GM21529 (cell line): Measurements from ENCODE around the gene DUSP9.
"Not testable (repeated sequence)": the region's sequence is repeated elsewhere in the genome, so short reads cannot be mapped to it uniquely, and the experiment has no call there.

Experiments
- ATAC-seq: cut with Tn5 transposase; IDR thresholded peaks from one replicate; pipeline ENCODE4 v1.9.1; 2021; ENCODE audit not compliant: unreplicated experiment

The DUSP9 gene

DNA sequence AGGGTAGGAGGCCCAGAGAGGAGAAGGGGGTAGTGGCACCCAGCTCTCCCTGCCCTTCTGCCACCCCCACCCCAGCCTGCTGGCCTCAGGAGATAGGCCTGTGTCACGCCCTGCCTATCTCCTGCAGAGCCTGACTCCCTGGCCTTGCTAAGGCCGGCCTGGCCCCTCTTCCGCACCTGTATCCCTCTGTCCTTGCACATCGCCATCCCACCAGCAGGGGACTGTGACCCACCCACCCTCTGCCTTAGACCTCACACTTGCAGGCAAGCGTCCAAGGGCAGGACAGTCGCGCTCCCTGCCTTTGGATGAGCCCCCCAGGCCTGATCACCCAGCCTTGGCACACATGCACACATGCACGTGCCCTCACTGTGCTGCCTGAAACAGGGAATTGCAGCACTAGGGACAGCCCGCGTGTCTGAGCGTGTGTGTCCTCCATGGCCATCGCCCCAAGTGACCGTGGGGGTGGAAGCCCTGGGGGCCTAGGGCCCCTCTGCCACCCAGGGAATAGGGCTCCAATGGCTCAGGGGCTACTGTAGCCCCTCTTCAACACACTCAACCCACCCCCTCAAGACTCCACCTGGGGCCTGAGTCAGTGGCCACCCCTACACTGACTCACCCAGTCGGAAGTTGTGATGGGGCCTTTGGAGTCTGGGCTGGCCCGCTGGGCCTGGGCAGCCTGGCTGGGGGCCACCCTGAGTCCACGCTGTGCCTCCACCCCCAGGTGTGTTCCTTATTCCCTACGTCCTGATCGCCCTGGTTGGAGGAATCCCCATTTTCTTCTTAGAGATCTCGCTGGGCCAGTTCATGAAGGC lies 42.9 kb downstream of the DUSP9 start:
- ATAC-seq = no peak

DNA sequence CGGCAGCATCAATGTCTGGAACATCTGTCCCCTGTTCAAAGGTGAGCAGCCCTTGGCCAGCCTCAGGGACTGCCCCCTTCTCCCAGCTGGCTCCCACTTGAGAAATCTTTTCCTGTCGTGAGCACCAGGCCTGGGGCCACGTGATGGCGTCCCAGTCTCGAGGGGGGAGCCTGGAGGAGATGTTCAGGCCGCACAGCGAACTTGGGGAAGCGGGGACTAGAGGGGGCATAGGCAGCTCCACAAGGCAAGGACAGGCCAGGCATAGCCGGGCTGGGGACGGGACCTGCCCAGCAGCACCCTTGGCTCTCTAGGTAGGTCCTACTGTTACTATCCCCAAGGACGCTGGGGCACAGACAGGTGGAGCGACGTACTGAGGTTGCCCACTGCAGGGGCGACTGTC lies 43.5 kb downstream of the DUSP9 start:
- no peak for ATAC-seq

DNA sequence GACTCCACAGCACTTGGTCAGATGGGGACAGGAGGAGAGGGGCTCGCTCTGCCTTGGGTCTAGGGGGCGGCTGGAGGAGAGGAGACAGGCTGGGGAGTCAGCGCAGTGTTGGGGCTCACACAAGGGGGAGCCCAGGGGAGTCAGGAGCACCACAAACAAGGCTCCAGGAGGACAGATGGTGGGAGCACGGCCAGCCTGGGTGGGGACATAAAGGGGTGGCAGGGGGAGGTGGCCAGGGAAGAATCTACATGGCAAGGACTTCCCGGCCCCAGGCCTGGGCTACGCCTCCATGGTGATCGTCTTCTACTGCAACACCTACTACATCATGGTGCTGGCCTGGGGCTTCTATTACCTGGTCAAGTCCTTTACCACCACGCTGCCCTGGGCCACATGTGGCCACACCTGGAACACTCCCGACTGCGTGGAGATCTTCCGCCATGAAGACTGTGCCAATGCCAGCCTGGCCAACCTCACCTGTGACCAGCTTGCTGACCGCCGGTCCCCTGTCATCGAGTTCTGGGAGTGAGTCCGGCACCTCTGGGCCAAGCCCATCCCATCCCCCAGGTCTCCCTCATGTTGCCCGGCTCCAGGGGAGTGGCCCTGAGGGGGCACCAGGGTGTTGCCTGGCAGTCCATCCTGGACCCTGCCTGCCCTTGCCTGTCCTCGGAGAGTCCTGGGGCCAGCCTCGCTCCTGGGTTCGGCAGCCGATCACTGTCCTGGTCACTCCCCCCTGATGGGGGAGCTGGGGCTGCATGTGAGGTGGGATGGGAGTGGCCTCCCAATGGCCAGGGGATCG lies 44.2 kb downstream of the DUSP9 start:
- ATAC-seq = not testable (repeated sequence)

DNA sequence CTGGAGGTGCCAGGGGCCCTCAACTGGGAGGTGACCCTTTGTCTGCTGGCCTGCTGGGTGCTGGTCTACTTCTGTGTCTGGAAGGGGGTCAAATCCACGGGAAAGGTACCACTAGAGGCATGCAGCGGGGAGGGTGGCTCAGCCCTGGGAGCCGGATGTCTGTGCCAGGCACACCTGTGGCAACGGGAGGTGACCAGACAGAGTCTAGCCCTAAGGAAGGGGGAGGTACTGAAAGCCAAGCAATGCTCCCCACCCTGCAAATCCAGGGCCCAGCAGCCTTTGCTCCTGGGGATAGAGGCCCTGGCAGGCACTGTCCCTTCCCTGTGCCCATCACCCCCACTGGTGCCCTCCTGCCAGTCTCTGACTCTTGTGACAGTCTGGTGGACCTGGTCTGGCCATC lies 45.0 kb downstream of the DUSP9 start:
- no peak for ATAC-seq

DNA sequence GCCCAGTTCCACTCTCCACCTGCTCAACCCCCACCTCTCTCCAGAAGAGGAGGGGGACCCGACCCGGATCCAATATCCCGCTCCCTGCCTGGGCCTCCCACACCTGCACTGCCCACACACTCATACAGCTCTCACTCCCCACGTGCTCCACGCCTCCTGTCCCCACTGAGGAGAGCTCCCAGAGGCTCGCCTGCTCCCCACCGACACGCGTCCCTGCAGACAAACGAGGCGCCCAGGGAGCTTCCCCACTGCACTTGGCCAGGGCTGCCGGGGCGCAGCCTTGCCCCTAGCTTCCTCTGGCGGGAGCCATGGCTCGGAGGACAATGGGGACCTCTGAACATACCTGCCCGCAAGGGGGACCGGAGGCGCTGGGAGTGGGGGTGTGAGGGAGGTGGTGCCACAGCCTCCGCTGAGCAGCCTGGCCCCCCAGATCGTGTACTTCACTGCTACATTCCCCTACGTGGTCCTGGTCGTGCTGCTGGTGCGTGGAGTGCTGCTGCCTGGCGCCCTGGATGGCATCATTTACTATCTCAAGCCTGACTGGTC lies 45.7 kb downstream of the DUSP9 start:
- no peak for ATAC-seq

DNA sequence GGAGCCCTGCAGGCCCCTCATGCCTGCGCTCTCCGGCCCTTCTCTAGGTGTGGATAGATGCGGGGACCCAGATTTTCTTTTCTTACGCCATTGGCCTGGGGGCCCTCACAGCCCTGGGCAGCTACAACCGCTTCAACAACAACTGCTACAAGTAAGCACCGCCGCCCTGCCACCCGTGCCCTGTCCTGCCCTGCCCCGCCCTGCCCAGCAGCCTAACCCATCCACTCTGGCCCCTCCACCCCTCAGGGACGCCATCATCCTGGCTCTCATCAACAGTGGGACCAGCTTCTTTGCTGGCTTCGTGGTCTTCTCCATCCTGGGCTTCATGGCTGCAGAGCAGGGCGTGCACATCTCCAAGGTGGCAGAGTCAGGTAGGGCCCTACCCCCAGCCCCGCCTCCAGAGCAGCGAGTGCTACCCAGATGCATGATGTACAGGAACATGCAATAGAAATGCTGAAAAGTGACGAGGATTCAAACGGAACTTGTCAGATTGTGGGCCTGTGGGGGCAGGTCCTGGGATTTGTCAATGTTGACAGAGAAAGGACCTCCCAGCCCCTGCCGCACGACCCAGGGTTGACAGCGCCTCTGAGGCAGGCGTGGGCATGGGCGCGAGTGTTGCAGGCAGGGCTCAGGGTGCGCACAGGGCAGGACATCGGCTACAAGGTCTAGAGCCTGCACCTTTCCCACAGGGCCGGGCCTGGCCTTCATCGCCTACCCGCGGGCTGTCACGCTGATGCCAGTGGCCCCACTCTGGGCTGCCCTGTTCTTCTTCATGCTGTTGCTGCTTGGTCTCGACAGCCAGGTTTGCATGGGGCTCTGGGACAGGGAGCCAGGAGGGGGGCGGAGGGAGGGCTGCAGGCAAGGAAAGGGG lies 46.4 kb downstream of the DUSP9 start:
- no peak for ATAC-seq

DNA sequence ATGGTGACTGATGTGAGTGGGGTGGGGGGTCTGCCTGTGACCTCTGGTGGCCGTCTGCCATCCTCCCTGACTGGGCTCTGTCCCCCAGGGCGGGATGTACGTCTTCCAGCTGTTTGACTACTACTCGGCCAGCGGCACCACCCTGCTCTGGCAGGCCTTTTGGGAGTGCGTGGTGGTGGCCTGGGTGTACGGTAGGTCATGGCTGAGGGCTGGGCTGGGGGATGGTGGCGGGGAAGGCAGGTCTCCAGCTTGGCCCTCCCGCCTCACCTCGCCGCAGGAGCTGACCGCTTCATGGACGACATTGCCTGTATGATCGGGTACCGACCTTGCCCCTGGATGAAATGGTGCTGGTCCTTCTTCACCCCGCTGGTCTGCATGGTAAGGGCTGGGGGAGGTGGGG lies 47.3 kb downstream of the DUSP9 start:
- ATAC-seq = not testable (repeated sequence)

DNA sequence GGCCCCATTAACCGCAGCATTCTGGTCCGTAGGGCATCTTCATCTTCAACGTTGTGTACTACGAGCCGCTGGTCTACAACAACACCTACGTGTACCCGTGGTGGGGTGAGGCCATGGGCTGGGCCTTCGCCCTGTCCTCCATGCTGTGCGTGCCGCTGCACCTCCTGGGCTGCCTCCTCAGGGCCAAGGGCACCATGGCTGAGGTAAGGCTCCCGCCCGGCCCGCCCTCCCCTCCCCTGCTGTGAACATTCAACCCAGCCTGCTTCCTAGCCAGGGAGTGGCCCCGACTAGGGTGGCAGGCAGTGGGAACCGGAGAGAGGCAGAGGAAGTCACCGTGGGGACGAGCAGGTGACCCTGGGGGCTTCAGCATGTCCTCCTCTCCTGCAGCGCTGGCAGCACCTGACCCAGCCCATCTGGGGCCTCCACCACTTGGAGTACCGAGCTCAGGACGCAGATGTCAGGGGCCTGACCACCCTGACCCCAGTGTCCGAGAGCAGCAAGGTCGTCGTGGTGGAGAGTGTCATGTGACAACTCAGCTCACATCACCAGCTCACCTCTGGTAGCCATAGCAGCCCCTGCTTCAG lies 47.8 kb downstream of the DUSP9 start:
- ATAC-seq = no peak

DNA sequence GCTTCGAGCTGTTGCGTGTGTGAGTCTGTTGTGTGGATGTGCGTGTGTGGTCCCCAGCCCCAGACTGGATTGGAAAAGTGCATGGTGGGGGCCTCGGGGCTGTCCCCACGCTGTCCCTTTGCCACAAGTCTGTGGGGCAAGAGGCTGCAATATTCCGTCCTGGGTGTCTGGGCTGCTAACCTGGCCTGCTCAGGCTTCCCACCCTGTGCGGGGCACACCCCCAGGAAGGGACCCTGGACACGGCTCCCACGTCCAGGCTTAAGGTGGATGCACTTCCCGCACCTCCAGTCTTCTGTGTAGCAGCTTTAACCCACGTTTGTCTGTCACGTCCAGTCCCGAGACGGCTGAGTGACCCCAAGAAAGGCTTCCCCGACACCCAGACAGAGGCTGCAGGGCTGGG lies 49.1 kb downstream of the DUSP9 start:
- ATAC-seq = no peak

DNA sequence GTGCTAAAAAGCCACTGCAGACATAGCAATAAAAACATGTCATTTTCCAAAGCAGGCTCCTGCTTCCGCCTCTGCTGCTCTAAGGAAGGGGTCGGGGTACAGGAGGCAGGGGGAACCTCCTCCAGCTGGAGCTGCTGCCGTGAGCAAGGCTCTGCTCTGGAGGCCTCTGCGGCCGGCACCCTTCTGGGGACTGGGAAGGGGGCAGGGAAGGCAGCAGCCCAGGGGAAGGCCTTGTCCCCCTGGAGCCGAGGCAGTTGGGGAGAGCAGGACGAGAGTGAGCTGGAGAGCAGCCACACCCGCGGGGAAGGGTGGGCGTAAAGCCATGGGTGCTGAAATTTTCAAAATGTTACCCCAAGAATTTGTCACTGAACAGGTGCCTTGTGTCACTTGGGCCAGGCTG lies 49.5 kb downstream of the DUSP9 start:
- not testable (repeated sequence) for ATAC-seq

DNA sequence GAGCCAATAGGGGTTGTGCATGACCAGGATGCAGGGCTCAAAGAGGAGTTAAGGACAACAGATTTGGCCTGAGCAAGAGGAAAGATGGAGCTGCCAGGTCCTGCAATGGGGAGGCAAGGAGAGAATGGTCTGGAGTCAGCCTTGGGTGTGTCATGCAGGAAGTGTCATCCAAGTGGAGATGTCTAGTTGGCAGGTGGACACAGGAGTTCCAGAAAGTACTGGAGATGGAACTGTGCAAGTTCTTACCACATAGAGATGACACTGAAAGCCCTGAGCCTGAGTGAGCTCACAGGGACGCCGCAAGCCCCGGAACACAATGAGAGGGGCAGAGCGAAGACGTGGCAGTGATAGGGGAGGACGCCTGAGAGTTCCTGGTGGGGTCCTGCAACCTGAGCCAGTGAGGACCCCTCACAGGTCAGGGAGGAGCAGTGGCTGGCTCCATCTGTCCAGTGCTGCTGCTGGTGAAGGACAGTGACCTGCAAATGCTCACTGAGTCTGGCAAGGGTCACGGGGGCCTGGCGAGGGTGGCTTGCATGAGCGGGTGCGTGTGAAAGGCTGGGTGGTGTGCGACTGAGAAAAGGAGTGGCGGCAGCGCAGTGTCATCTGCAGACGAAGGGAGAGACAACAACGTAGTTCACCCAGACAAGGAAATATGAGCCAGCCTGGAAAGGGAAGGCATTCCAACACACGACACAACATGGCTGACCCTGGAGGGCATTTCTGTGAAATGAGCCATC lies 50.2 kb downstream of the DUSP9 start:
- not testable (repeated sequence) for ATAC-seq

DNA sequence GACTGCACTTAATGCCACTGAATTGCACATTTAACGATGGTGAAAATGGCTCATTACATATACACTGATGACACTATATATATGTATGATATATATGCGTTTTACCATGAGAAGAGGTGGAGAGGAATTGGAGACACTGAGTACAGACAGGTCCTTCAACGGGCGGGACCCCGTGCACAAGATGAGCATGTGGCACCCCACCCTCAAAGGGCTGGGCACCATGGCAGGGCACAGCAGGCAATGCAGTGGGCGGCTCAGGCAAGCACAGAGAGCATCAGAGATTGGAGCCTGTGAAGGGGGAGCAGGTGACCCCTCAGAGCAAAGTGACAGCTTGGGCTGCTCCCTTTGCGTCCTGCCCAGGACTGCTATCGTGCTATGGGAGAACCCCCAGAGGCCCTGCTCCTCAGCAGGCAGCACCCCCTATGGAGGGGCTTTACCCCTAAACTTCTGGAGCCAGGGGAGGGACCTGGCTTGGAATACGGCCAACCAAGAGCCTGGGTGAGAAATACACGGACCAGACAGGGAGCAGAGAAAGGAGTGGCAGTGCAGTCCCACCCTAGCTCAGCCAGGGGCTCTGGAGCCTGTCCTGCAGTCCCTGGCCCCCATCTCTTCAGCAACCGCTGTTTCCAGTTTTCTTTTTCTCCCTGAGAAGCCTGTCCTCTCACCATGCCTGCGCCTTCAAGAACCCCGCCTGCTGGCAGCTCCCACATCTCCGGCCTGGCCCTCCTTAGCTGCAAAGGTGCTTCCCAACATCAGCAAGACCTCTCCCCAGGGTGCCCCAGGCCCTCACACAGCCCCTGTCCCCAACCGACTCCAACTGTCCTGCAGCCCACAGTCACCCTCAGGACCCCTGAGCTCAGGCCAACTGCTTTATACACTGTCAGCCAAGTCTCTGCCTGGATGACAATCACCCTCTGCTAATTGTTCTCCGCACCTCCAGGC lies 51.2 kb downstream of the DUSP9 start:
- no peak for ATAC-seq

DNA sequence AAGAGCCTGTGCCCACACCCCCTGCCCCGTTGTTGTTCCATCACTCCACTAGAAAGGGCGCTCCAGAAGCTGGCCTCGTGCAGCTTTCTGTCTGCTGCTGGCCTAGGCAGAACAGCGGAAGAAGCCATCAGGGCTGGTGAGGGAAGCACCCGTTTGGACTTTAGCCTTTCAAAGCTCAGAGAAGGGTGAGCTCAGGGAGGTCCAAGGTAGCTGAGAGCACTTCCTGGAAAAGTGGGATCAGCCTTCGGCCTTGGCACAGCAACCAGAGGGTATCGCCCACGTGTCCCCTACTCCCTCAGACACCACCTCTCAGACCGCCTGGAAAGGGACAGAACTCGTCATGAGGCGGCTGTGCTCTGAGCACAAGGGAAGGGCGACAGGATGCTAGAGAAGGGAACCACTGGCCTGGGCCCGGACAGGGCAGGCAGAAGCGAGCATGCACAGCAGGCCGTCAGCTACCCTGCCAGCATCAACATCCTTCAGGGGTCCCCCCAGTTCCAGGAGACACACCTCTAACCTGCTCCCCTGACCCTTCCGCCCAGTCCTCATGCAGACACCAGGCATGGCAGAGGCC lies 52.3 kb downstream of the DUSP9 start:
- ATAC-seq = not testable (repeated sequence)

DNA sequence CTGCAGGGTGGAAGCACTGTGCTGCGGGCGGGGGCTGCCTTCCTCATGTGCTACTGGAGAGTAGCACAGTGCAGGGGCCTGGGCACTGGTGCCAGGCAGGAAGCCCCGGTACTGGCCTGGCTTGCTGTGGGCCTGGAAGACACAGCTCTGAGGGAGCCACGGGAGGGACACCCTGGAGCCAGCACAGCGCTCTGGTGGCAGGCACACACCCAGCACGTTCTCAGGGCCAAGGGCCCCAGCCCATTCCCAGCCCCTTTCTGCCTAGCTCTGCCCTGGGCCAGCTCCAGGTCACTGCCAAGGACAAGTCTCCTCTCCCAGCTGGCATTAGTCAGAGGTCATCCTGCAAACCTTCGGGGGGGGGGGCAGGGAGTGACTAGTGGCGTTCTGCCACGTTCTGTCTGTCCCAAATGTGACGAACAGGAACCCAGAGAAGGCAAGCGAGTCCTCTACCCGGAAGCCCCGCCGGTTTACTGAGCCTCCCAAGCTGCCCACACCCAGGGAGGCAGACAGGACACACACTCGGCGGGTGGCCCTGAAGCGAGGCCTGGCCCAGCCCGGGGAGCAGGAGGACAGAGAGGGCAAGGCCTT lies 52.9 kb downstream of the DUSP9 start:
- not testable (repeated sequence) for ATAC-seq

DNA sequence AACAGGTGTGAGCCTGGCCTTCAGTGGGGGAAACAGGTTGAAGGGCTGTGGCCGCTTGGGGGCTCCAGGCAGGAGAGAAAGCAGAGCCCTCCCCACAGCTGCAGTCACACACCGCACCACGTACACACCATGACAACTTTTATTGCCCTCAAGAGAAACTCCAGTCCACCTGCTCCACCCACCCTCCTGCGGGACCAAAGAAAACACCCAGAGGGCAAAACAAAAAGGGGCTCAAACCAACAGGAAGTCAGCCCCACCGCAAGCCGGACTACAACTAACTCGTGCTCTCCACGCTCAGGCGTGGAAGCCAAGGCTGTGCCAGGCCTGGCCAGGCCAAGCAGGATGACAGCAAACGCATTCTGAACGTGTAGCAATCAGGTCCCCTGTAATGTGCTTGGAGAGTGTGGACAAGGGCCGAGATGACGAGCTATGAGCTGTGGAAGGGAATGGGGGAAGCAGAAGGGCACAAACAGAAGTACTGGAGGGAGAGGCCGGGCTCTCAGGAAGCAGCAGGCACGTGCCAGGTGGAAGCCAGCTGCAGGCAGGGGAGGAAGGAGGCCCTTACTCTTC lies 53.5 kb downstream of the DUSP9 start:
- ATAC-seq = no peak
